GM12878 (cell line): ENCODE data around the gene SLC25A13. TPM values are rescaled to one million over a fixed set of nuclear protein-coding genes. Genes with fewer than 3 reads are reported as not detected.

Experiments used
- ATAC-seq: fragments of 200-7000 bp; cut with Tn5 transposase; 3 replicates; pipeline ENCODE4 v1.9.1; 2020; ENCODE audit warnings: mild to moderate bottlenecking, moderate library complexity
- BruUV-seq: library from RNA; stranded (reverse); fragments of 400-500 nt; replicated peaks from 2 replicates; lab custom pipeline; 2021; lab: Mats Ljungman, UMichigan
- CTCF ChIA-PET: fragments of 300-600 bp; sonication (Branson Sonifier 250); formaldehyde crosslinking; extraction: SDS; loops from one replicate; lab custom pipeline; 2021; ENCODE audit warnings: inconsistent platforms; lab: Yijun Ruan, JAX
- POLR2A ChIA-PET: fragments of 350-600 bp; formaldehyde crosslinking; extraction: SDS; loops from one replicate; lab custom pipeline; 2021; ENCODE audit warnings: inconsistent platforms; lab: Charles Lee
- RAD21 ChIA-PET: fragments of 300-600 bp; sonication (Branson Sonifier 250); formaldehyde crosslinking; loops from one replicate; lab custom pipeline; 2023; ENCODE audit warnings: antibody characterized with exemption; ENCODE audit not compliant: unreplicated experiment; lab: Charles Lee
- SMC1A ChIA-PET: fragments of 300-600 bp; sonication (Branson Sonifier 250); formaldehyde crosslinking; loops from one replicate; lab custom pipeline; 2023; ENCODE audit not compliant: unreplicated experiment, uncharacterized antibody; lab: Charles Lee
- DNase-seq: peaks from one replicate; pipeline ENCODE4 v3.0.0-alpha.2; 2011; ENCODE audit warnings: low read depth, low spot score
- FAIRE-seq: peaks from 3 replicates; lab custom pipeline; 2011; peaks lifted over from hg19 to GRCh38; lab: Jason Lieb, UNC
- H2AFZ ChIP-seq: 2 replicates; pipeline ENCODE4 v1.6.0; 2011; ENCODE audit warnings: low read depth, low read length, control low read depth; ENCODE audit not compliant: control insufficient read depth
- H3K27ac ChIP-seq: 2 replicates; pipeline ENCODE4 v1.5.1; 2011; ENCODE audit warnings: control low read depth; ENCODE audit not compliant: control insufficient read depth, insufficient read depth
- H3K27me3 ChIP-seq, 2 experiments: replicated peaks in 1 of 2; 2 replicates each; pipeline versions ENCODE4 v1.6.0 to v1.6.1; 2011; ENCODE audit warnings: low read length in 1 of 2; ENCODE audit not compliant: control insufficient read depth in 2 of 2, insufficient read depth in 2 of 2
- H3K36me3 ChIP-seq, 2 experiments: 2 replicates each; pipeline ENCODE4 v1.5.1; 2011; ENCODE audit warnings: low read length in 1 of 2; ENCODE audit not compliant: control insufficient read depth in 2 of 2, insufficient read depth in 2 of 2
- H3K4me1 ChIP-seq: 2 replicates; pipeline ENCODE4 v1.6.1; 2011; ENCODE audit warnings: mild to moderate bottlenecking, low read length, moderate library complexity, mixed read lengths; ENCODE audit not compliant: control insufficient read depth, insufficient read depth
- H3K4me2 ChIP-seq: 2 replicates; pipeline ENCODE4 v1.6.0; 2011; ENCODE audit warnings: control low read depth; ENCODE audit not compliant: control insufficient read depth, insufficient read depth
- H3K4me3 ChIP-seq: fragments of 200-600 bp; sonication (generic); 2 replicates; pipeline ENCODE4 v1.5.1; 2016
- H3K79me2 ChIP-seq: 2 replicates; pipeline ENCODE4 v1.6.0; 2011; ENCODE audit warnings: low read length; ENCODE audit not compliant: control insufficient read depth, insufficient read depth
- H3K9ac ChIP-seq: 2 replicates; pipeline ENCODE4 v1.8.0; 2011; ENCODE audit warnings: low read length, control low read depth, mixed read lengths; ENCODE audit not compliant: control insufficient read depth, insufficient read depth
- H3K9me3 ChIP-seq: replicated peaks from 3 replicates; pipeline ENCODE4 v1.5.1; 2011; ENCODE audit warnings: mild to moderate bottlenecking, low read length; ENCODE audit not compliant: control insufficient read depth, insufficient read depth
- H4K20me1 ChIP-seq: 2 replicates; pipeline ENCODE4 v1.6.0; 2011; ENCODE audit not compliant: control insufficient read depth, insufficient read depth
- CEBPZ ChIP-seq: fragments of 150-350 bp; IDR thresholded peaks from 2 replicates; pipeline ENCODE4 v1.6.1; 2016; ENCODE audit warnings: low read depth, low read length
- CREM ChIP-seq: IDR thresholded peaks from 2 replicates; pipeline ENCODE4 v1.6.1; 2014; ENCODE audit warnings: antibody characterized with exemption, low read depth
- EGR1 ChIP-seq, 2 experiments: IDR thresholded peaks; 1 replicate in 1 of 2; 2 replicates in 1 of 2; pipeline ENCODE4 v1.6.1; 2011 to 2012; ENCODE audit warnings: low read depth in 2 of 2, low read length in 2 of 2, borderline replicate concordance in 1 of 2, mild to moderate bottlenecking in 1 of 2, moderate library complexity in 1 of 2
- IKZF2 ChIP-seq, 2 experiments: fragments of 450-650 bp; IDR thresholded peaks; 2 replicates each; pipeline ENCODE4 v1.6.1; 2017; ENCODE audit warnings: mild to moderate bottlenecking in 2 of 2, moderate library complexity in 2 of 2
- IRF4 ChIP-seq: IDR thresholded peaks from 2 replicates; pipeline ENCODE4 v1.6.1; 2011; ENCODE audit warnings: low read depth, low read length
- POU2F2 ChIP-seq: IDR thresholded peaks from 3 replicates; pipeline ENCODE4 v1.6.1; 2011; ENCODE audit warnings: low read depth, mild to moderate bottlenecking, low read length, borderline replicate concordance
- RFX5 ChIP-seq: IDR thresholded peaks from 2 replicates; pipeline ENCODE4 v1.6.1; 2011; ENCODE audit warnings: low read depth, low read length, improper control_type of control experiment
- STAT1 ChIP-seq: fragments of 450-650 bp; conservative IDR thresholded peaks from 2 replicates; pipeline ENCODE4 v1.6.1; 2014; ENCODE audit warnings: antibody characterized with exemption, mild to moderate bottlenecking
- SUPT20H ChIP-seq: IDR thresholded peaks from 2 replicates; pipeline ENCODE4 v1.6.1; 2011; ENCODE audit warnings: low read depth, mild to moderate bottlenecking, low read length, moderate library complexity, borderline replicate concordance; ENCODE audit not compliant: control insufficient read depth
- ZBTB33 ChIP-seq: fragments of 450-650 bp; IDR thresholded peaks from 2 replicates; pipeline ENCODE4 v1.6.1; 2017; ENCODE audit warnings: mild to moderate bottlenecking
- in situ Hi-C: fragments of 300-500 bp; cut with MboI; formaldehyde crosslinking; loops from 9 replicates; pipeline ENCODE4 v1.14.3; 2018; ENCODE audit warnings: mixed read lengths
- intact Hi-C: fragments of 100-400 bp; cut with micrococcal nuclease; formaldehyde crosslinking; loops from one replicate; pipeline ENCODE4 v1.14.2; 2022; ENCODE audit not compliant: unreplicated experiment
- polyA plus RNA-seq, 11 experiments: library from polyadenylated mRNA; depleted of rRNA in 4 of 11; unstranded in 6 of 11; stranded (reverse) in 5 of 11; fragments of >200 nt; fragmentation: Nextera tagmentation in 4 of 11; fragmentation: Illumina TruSeq in 1 of 11; extraction: Ambion mirVana in 4 of 11; extraction: Trizol in 1 of 11; gene quantifications; 1 replicate in 1 of 11; 2 replicates in 10 of 11; pipeline versions ENCODE4 v1.2.1 to v1.2.3, GENCODE V29; 2011 to 2016; ENCODE audit warnings: inconsistent platforms in 2 of 11, missing spikeins in 2 of 11, low read depth in 1 of 11
- total RNA-seq, 4 experiments: library from RNA; depleted of rRNA in 3 of 4; stranded (reverse); fragments of >200 nt in 3 of 4; fragmentation: Illumina TruSeq in 1 of 4; extraction: Trizol in 1 of 4; gene quantifications; 2 replicates each; pipeline versions ENCODE4 v1.2.1 to v1.2.3, GENCODE V29; 2013 to 2021

SLC25A13 gene
- total and polyA plus RNA-seq, 10 of the 15 experiments (the other 5 are each of a cell fraction or from before 2014, with no cell fraction given) = 7.0 to 24.7 (median 18.6) TPM

- intact Hi-C loops = no loop called here
- ChIA-PET RAD21 (no interaction called here), SMC1A (no interaction called here), CTCF (no interaction called here), POLR2A (no interaction called here)
- Histone ChIP-seq H3K4me1 (no peaks in the 10 kb centered on the region), H3K4me2 (no peak overlapping the region), H3K27ac (no peak overlapping the region), H3K4me3 (no peak overlapping the region), H3K36me3 (no peaks in the 10 kb centered on the region), H3K79me2 (no peaks in the 10 kb centered on the region), H3K9ac (no peak overlapping the region), H3K9me3 (no peaks in the 10 kb centered on the region), H2AFZ (no peak overlapping the region), H3K27me3 (no peaks in the 10 kb centered on the region), H4K20me1 (no peaks in the 10 kb centered on the region)
- TF ChIP-seq RFX5 = no peak
- DNase-seq (no peak), FAIRE-seq (no peak), ATAC-seq (no peak)
- in situ Hi-C loops = no loop called here
- BruUV-seq = no TSS peak
Observed at GRCh38 chr7:96111405-96111804, 210.5 kb downstream of the SLC25A13 start.

DNA sequence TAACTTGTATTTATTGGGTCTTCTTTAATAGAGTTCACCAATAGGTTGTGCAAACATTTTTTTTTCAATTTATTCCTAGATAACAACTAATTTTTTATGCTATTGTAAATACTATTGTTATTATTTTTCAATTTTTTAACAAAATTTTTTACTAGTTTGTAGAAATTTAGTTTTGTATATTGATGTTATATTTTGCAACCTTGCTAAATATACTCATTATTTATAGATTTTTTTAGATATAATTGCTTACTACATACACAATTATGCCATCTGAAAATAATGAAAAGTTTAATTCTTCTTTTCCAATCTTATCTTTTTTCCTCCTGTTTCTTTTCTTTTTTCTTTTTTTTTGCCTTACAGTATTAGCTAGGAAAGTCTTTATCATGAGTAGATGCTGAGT lies 216.9 kb downstream of the SLC25A13 start:
- no peak for ATAC-seq
- RAD21 ChIA-PET = no interaction called here

More for the DNA sequence above, 216.9 kb downstream of the SLC25A13 start:
- CTCF ChIA-PET = no interaction called here
- no TSS peak for BruUV-seq
- Histone ChIP-seq H3K9me3 (no peaks in the 10 kb centered on the region), H3K4me1 (no peaks in the 10 kb centered on the region), H3K27me3 (no peaks in the 10 kb centered on the region), H3K4me3 (no peak overlapping the region), H3K27ac (no peak overlapping the region), H3K36me3 (no peaks in the 10 kb centered on the region), H3K4me2 (no peak overlapping the region), H2AFZ (no peak overlapping the region), H3K9ac (no peak overlapping the region), H3K79me2 (no peaks in the 10 kb centered on the region), H4K20me1 (no peaks in the 10 kb centered on the region)
- POLR2A ChIA-PET = no interaction called here
- no peak for TF ChIP-seq CREM
- no peak for TF ChIP-seq IRF4
- TF ChIP-seq SUPT20H = no peak
- TF ChIP-seq POU2F2 = no peak
- TF ChIP-seq EGR1 (IDR thresholded peaks at IDR 0.05; ENCODE audit: borderline replicate concordance in 1 of 2, low read depth in 2 of 2, low read length in 2 of 2) = no peak
- no peak for TF ChIP-seq CEBPZ
- TF ChIP-seq IKZF2 (IDR thresholded peaks at IDR 0.05) = no peak
- TF ChIP-seq ZBTB33 = no peak
- TF ChIP-seq STAT1 = no peak
- SMC1A ChIA-PET = no interaction called here
- FAIRE-seq = no peak
- DNase-seq = no peak
- in situ Hi-C loops = no loop called here
- intact Hi-C loops = no loop called here
